Adrenal gland (tissue), 12 donors: ENCODE results near the gene VPS18. TPM values are rescaled to one million over a fixed set of nuclear protein-coding genes. Genes with fewer than 3 reads are reported as not detected.

Experiments
- DNase-seq, 7 donors: peaks; one replicate each; pipeline ENCODE4 v3.0.0-alpha.2; 2019 to 2020
- H3K27ac ChIP-seq, 5 donors: fragments of 200-600 bp; sonication (generic) in 4 of 5; 1 replicate in 3 of 5; 2 replicates in 2 of 5; pipeline versions ENCODE4 v1.5.1 to v1.8.0; 2016 to 2020; ENCODE audit warnings: mild to moderate bottlenecking in 1 of 5
- H3K27me3 ChIP-seq: fragments of 200-600 bp; 2 replicates; pipeline ENCODE4 v1.8.0; 2021
- H3K36me3 ChIP-seq, 2 donors: fragments of 200-600 bp; replicated peaks in 1 of 2; 1 replicate in 1 of 2; 2 replicates in 1 of 2; pipeline versions ENCODE4 v1.5.1 to v1.8.0; 2018 to 2022
- H3K4me1 ChIP-seq, 2 donors: fragments of 200-600 bp; replicated peaks in 1 of 2; 1 replicate in 1 of 2; 2 replicates in 1 of 2; pipeline versions ENCODE4 v1.5.1 to v1.8.0; 2018 to 2021
- H3K4me3 ChIP-seq, 4 donors: fragments of 200-600 bp; sonication (generic) in 3 of 4; one replicate each; pipeline ENCODE4 v1.5.1; 2016 to 2018
- H3K9me3 ChIP-seq, 3 donors: fragments of 200-600 bp; sonication (generic) in 1 of 3; replicated peaks in 1 of 3; 1 replicate in 2 of 3; 2 replicates in 1 of 3; pipeline versions ENCODE4 v1.5.1 to v1.8.0; 2016 to 2021
- POLR2A ChIP-seq, 2 donors: fragments of 450-650 bp; IDR thresholded peaks; one replicate each; pipeline ENCODE4 v1.6.1; 2017; ENCODE audit warnings: antibody characterized with exemption in 2 of 2, mild to moderate bottlenecking in 2 of 2, moderate library complexity in 1 of 2
- WGBS, 4 donors: extraction: QIAGEN DNeasy Blood & Tissue Kit in 2 of 4; methylation state at CpG; one replicate each; pipeline versions ENCODE4 v1.1.5 to v1.1.7; 2013 to 2017; 5-methylcytosine and 5-hydroxymethylcytosine counted together
- intact Hi-C, 2 donors: fragments of 100-400 bp; cut with DNase I; formaldehyde crosslinking; loops; one replicate each; pipeline versions ENCODE4 v1.14.1 to v1.15.0; 2022 to 2023
- polyA plus RNA-seq, 3 donors: library from polyadenylated mRNA; stranded (reverse); fragments of 200-250 nt in 2 of 3; fragments of 350-450 nt in 1 of 3; fragmentation: Illumina TruSeq in 1 of 3; extraction: RNeasy Lipid Tissue Mini Kit (QIAGEN cat#74804) in 1 of 3; gene quantifications; one replicate each; pipeline ENCODE4 v1.2.3, GENCODE V29; 2013 to 2014
- total RNA-seq, 9 donors: library from RNA; depleted of rRNA in 4 of 9; stranded (reverse); fragments of >200 nt in 4 of 9; fragments of 120-200 nt in 1 of 9; fragmentation: NEBNext Ultra II Directional in 1 of 9; extraction: Animal tissue kit (Norgen Biotek cat#: 25700) in 1 of 9; gene quantifications; one replicate each; pipeline versions ENCODE4 v1.1.0 to v1.2.4, GENCODE V29; 2013 to 2023
- TF ChIP-seq, protein P1 (sequence below), 6 experiments: fragments of 450-650 bp in 4 of 6; fragments of 200-600 bp in 2 of 6; sonication (generic) in 1 of 6; IDR thresholded peaks; 1 replicate in 5 of 6; 2 replicates in 1 of 6; pipeline versions ENCODE4 v1.5.1 to v1.8.0; 2016 to 2021; ENCODE audit warnings: antibody characterized with exemption in 6 of 6, mild to moderate bottlenecking in 2 of 6, moderate library complexity in 1 of 6
- donor health status: healthy with polysubstance abuse.
- donor health status: Bipolar disorder and iron deficiency.
- donor health status: DM: yes; HTN: yes; CAD: no.
- donor health status: DM: no; HTN: no; CAD: no.
- donor health status: DM: no; HTN: no; CAD: no.
- donor health status: DM: yes; HTN: yes; CAD: no.

Gene VPS18
- total and polyA plus RNA-seq, 12 donors, result 8.9 to 43.4 (median 30.0) TPM

GRCh38 chr15:40934457-40934856 lies 40.2 kb downstream of the VPS18 start:
- no peak overlapping the region for H3K4me3 ChIP-seq
- no peaks in the 10 kb centered on the region for H3K9me3 ChIP-seq
- TF ChIP-seq, protein P1, sequence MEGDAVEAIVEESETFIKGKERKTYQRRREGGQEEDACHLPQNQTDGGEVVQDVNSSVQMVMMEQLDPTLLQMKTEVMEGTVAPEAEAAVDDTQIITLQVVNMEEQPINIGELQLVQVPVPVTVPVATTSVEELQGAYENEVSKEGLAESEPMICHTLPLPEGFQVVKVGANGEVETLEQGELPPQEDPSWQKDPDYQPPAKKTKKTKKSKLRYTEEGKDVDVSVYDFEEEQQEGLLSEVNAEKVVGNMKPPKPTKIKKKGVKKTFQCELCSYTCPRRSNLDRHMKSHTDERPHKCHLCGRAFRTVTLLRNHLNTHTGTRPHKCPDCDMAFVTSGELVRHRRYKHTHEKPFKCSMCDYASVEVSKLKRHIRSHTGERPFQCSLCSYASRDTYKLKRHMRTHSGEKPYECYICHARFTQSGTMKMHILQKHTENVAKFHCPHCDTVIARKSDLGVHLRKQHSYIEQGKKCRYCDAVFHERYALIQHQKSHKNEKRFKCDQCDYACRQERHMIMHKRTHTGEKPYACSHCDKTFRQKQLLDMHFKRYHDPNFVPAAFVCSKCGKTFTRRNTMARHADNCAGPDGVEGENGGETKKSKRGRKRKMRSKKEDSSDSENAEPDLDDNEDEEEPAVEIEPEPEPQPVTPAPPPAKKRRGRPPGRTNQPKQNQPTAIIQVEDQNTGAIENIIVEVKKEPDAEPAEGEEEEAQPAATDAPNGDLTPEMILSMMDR (IDR thresholded peaks at IDR 0.05), result no peak
- TF ChIP-seq POLR2A (IDR thresholded peaks at IDR 0.05), result no peak
- 88 to 100% (median 94%) methylated on average over 5 to 6 of the region's 6 CpGs; no CpG with 5 or more reads in 1 of the 4 donors for WGBS, 4 donors
- H3K27ac ChIP-seq, result no peak overlapping the region
- no peak for DNase-seq
- H3K27me3 ChIP-seq, result peaks cover 26% of the 10 kb centered on the region
- intact Hi-C loops, result no loop called here
- H3K36me3 ChIP-seq, result no peaks in the 10 kb centered on the region
- peaks cover 12 to 17% of the 10 kb centered on the region in 2 donors for H3K4me1 ChIP-seq

GRCh38 chr15:40936234-40936708 lies 42.0 kb downstream of the VPS18 start:
- Histone ChIP-seq H3K4me1 (peaks cover 7 to 15% of the 10 kb centered on the region in 2 donors), H3K36me3 (no peaks in the 10 kb centered on the region), H3K4me3 (no peak overlapping the region), H3K27me3 (peaks cover 11% of the 10 kb centered on the region), H3K27ac (no peak overlapping the region), H3K9me3 (no peaks in the 10 kb centered on the region)
- TF ChIP-seq, protein P1 (IDR thresholded peaks at IDR 0.05), result no peak
- no peak for TF ChIP-seq POLR2A (IDR thresholded peaks at IDR 0.05)
- intact Hi-C loops, result no loop called here
- no peak for DNase-seq
- WGBS, 4 donors, result 63 to 87% (median 75%) methylated on average over 17 to 31 of the region's 31 CpGs

DNA sequence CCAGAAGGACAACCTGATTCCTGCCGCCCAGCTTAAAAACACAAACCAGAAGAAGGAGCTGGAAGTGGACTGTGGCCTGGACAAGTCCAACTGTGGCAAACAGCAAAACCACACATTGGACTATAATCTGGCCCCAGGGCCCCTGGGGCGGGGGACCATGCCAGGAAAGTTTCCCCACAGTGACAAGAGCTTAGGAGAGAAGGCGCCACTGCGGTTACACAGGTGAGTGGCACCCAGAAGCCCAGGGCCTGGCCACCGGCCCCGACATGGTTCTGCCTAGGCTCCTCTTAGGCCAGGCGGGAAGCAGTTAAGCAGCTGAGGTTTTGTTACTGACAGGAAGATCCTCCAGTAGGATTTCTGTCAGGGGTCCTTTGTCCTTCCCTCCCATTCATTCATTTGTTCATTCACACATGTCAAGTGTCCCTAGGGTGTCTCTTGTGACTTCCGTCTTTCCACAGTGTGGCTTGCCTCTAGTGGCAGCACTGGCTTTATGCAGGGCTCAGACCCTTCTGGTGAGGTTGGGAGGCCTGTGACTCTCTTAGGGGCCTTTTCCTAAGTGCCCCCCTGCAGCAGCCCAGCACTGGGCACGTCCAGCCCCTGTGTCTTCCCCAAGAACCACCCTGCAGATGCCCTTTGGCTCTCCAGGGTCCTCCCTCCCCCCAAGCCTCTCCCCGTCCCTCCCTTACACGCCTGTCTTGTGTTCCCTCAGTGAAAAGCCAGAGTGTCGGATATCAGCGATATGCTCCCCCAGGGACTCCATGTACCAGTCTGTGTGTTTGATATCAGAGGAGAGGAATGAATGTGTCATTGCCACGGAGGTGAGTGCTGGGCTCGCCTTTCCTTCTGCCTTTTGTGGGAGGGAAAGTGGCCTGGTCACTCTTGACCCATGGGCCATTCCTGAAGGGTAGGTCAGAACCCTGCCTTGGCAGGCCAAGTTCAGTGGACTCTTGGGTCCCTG lies 42.7 kb downstream of the VPS18 start:
- intact Hi-C loops, result no loop called here
- H3K36me3 ChIP-seq, result no peaks in the 10 kb centered on the region
- no peaks in the 10 kb centered on the region for H3K9me3 ChIP-seq
- no peak for DNase-seq
- TF ChIP-seq, protein P1 (IDR thresholded peaks at IDR 0.05), result no peak
- no peak for TF ChIP-seq POLR2A (IDR thresholded peaks at IDR 0.05)
- H3K27me3 ChIP-seq, result peaks cover 4% of the 10 kb centered on the region
- 75 to 85% (median 81%) methylated on average over 8 to 15 of the region's 15 CpGs for WGBS, 4 donors
- H3K4me1 ChIP-seq, result peaks cover 10 to 15% of the 10 kb centered on the region in 2 donors
- H3K27ac ChIP-seq, result no peak overlapping the region
- no peak overlapping the region for H3K4me3 ChIP-seq

GRCh38 chr15:40937762-40938535 lies 43.7 kb downstream of the VPS18 start:
- H3K27ac ChIP-seq, result no peak overlapping the region
- intact Hi-C loops, result no loop called here
- DNase-seq, result no peak
- no peaks in the 10 kb centered on the region for H3K9me3 ChIP-seq
- H3K27me3 ChIP-seq, result no peaks in the 10 kb centered on the region
- TF ChIP-seq, protein P1 (IDR thresholded peaks at IDR 0.05), result peak in 2 of 6 experiments; percentile 16 to 20
- TF ChIP-seq POLR2A (IDR thresholded peaks at IDR 0.05), result no peak
- H3K4me1 ChIP-seq, result peaks cover 12 to 15% of the 10 kb centered on the region in 2 donors
- H3K4me3 ChIP-seq, result no peak overlapping the region
- 70 to 81% (median 78%) methylated on average over 12 to 19 of the region's 19 CpGs for WGBS, 4 donors
- H3K36me3 ChIP-seq, result no peaks in the 10 kb centered on the region
